ENCODE data around the gene CORO2B.

DNA sequence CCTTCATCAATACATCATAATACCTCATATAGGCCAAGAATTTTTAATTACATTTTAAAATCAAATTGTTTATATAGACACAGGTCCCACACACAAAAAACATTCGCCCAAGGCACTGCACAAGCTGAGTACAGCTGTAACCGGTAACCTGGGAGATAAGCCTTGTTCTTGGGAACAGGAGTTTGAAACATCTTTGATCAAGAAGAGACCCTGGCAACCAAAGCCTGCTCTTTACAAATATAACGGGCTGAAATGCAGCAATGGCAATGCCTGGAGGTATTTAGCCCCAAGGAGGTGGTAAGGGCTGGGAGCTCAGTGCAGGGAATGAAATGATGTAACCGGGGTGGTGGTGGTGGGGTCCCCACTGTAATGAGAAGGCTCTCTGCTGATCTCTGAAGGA is 7.2 kb upstream of the CORO2B start:
- TF ChIP-seq POLR2AphosphoS5 (IDR thresholded peaks at IDR 0.05), result no peak
- TF ChIP-seq POLR2A (IDR thresholded peaks at IDR 0.05), result no peak
- TF ChIP-seq, protein P1, sequence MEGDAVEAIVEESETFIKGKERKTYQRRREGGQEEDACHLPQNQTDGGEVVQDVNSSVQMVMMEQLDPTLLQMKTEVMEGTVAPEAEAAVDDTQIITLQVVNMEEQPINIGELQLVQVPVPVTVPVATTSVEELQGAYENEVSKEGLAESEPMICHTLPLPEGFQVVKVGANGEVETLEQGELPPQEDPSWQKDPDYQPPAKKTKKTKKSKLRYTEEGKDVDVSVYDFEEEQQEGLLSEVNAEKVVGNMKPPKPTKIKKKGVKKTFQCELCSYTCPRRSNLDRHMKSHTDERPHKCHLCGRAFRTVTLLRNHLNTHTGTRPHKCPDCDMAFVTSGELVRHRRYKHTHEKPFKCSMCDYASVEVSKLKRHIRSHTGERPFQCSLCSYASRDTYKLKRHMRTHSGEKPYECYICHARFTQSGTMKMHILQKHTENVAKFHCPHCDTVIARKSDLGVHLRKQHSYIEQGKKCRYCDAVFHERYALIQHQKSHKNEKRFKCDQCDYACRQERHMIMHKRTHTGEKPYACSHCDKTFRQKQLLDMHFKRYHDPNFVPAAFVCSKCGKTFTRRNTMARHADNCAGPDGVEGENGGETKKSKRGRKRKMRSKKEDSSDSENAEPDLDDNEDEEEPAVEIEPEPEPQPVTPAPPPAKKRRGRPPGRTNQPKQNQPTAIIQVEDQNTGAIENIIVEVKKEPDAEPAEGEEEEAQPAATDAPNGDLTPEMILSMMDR (IDR thresholded peaks at IDR 0.05 in 8 of 11, conservative IDR thresholded peaks at IDR 0.05 in 3 of 11), result no peak
